Measurements from ENCODE around the gene UBTD2.
A peak's percentile ranks its signal among the peaks of the same experiment; 100 is the strongest.
"Not testable (repeated sequence)": the region's sequence is repeated elsewhere in the genome, so short reads cannot be mapped to it uniquely, and the experiment has no call there.

UBTD2 gene

GRCh38 chr5:172291837-172292236 lies 8.3 kb upstream of the UBTD2 start:
- not testable (repeated sequence) for DNase-seq

- no peak for DNase-seq
Measured at GRCh38 chr5:172288465-172288864, 4.9 kb upstream of the UBTD2 start.

GRCh38 chr5:172287140-172287539 lies 3.6 kb upstream of the UBTD2 start:
- not testable (repeated sequence) for DNase-seq

GRCh38 chr5:172285226-172286143 lies 1.9 kb upstream of the UBTD2 start:
- DNase-seq = no peak

GRCh38 chr5:172284611-172284980 lies 1.0 kb upstream of the UBTD2 start:
- peak; percentile 14 for DNase-seq

- peak; percentile 77 for DNase-seq
Measured at GRCh38 chr5:172283862-172284610, 472 bp upstream of the UBTD2 start.

GRCh38 chr5:172282272-172283019 lies 1.1 kb downstream of the UBTD2 start:
- DNase-seq = no peak

- DNase-seq = no peak
Measured at GRCh38 chr5:172281346-172281745, 2.2 kb downstream of the UBTD2 start.

- DNase-seq = no peak
Measured at GRCh38 chr5:172280929-172281328, 2.6 kb downstream of the UBTD2 start.

- DNase-seq = no peak
Measured at GRCh38 chr5:172280317-172280716, 3.2 kb downstream of the UBTD2 start.

- no peak for DNase-seq
Measured at GRCh38 chr5:172278356-172278755, 5.2 kb downstream of the UBTD2 start.

- no peak for DNase-seq
Measured at GRCh38 chr5:172276214-172276613, 7.3 kb downstream of the UBTD2 start.

- DNase-seq = peak; percentile 83
Measured at GRCh38 chr5:172274951-172275753, 8.4 kb downstream of the UBTD2 start.

- DNase-seq = no peak
Measured at GRCh38 chr5:172267943-172268342, 15.6 kb downstream of the UBTD2 start.

GRCh38 chr5:172266676-172267092 lies 16.9 kb downstream of the UBTD2 start:
- DNase-seq = no peak

GRCh38 chr5:172266071-172266675 lies 17.4 kb downstream of the UBTD2 start:
- no peak for DNase-seq

GRCh38 chr5:172264815-172265395 lies 18.7 kb downstream of the UBTD2 start:
- no peak for DNase-seq

GRCh38 chr5:172255444-172255843 lies 28.1 kb downstream of the UBTD2 start:
- DNase-seq = no peak

- no peak for DNase-seq
Measured at GRCh38 chr5:172252501-172252900, 31.1 kb downstream of the UBTD2 start.

GRCh38 chr5:172251419-172251818 lies 32.1 kb downstream of the UBTD2 start:
- no peak for DNase-seq

GRCh38 chr5:172248637-172249036 lies 34.9 kb downstream of the UBTD2 start:
- no peak for DNase-seq

- no peak for DNase-seq
Measured at GRCh38 chr5:172245703-172246125, 37.9 kb downstream of the UBTD2 start.

Data from stimulated activated CD4-positive, alpha-beta T cell treated with anti-CD3 and anti-CD28 coated beads, Interleukin-4, amount 100 ng/mL, for 24 hours (primary cell).